ENCODE results near the gene FCGR1A.
"Not testable (repeated sequence)": the region's sequence is repeated elsewhere in the genome, so short reads cannot be mapped to it uniquely, and the experiment has no call there.

FCGR1A gene

GRCh38 chr1:149782600-149782999 is at the start of gene FCGR1A:
TSS of gene FCGR1A (plus strand) at chr1:149782694. CDS start at chr1:149782744, 50 bp downstream.
- not testable (repeated sequence) for H3K4me1 ChIP-seq (ENCODE audit: insufficient read depth, low read length); H3K36me3 ChIP-seq (ENCODE audit: insufficient read depth, low read length); H3K9ac ChIP-seq (ENCODE audit: low read depth, low read length); H3K9me3 ChIP-seq (ENCODE audit: control insufficient read depth, insufficient read depth, low read length)

- not testable (repeated sequence) for H3K9ac ChIP-seq (ENCODE audit: low read depth, low read length); H3K4me1 ChIP-seq (ENCODE audit: insufficient read depth, low read length); H3K9me3 ChIP-seq (ENCODE audit: control insufficient read depth, insufficient read depth, low read length); H3K36me3 ChIP-seq (ENCODE audit: insufficient read depth, low read length)
Observed at GRCh38 chr1:149732781-149733180, 49.7 kb upstream of the FCGR1A start.

- H3K36me3 ChIP-seq (ENCODE audit: insufficient read depth, low read length); H3K9me3 ChIP-seq (ENCODE audit: control insufficient read depth, insufficient read depth, low read length); H3K9ac ChIP-seq (ENCODE audit: low read depth, low read length); H3K4me1 ChIP-seq (ENCODE audit: insufficient read depth, low read length): not testable (repeated sequence)
Observed at GRCh38 chr1:149734692-149735091, 47.8 kb upstream of the FCGR1A start.

GRCh38 chr1:149740148-149740581 is 42.3 kb upstream of the FCGR1A start:
- H3K9me3 ChIP-seq (ENCODE audit: control insufficient read depth, insufficient read depth, low read length); H3K36me3 ChIP-seq (ENCODE audit: insufficient read depth, low read length); H3K4me1 ChIP-seq (ENCODE audit: insufficient read depth, low read length): not testable (repeated sequence)
- H3K9ac ChIP-seq (ENCODE audit: low read depth, low read length) = peak overlapping the region; percentile 67

GRCh38 chr1:149740590-149741230 is 41.8 kb upstream of the FCGR1A start:
- H3K36me3 ChIP-seq (ENCODE audit: insufficient read depth, low read length); H3K4me1 ChIP-seq (ENCODE audit: insufficient read depth, low read length); H3K9me3 ChIP-seq (ENCODE audit: control insufficient read depth, insufficient read depth, low read length): not testable (repeated sequence)
- H3K9ac ChIP-seq (ENCODE audit: low read depth, low read length) = peak overlapping the region; percentile 67

- H3K9ac ChIP-seq (ENCODE audit: low read depth, low read length); H3K36me3 ChIP-seq (ENCODE audit: insufficient read depth, low read length): not testable (repeated sequence)
Observed at GRCh38 chr1:149741914-149742313, 40.6 kb upstream of the FCGR1A start.

GRCh38 chr1:149746463-149747356 is 35.8 kb upstream of the FCGR1A start:
- not testable (repeated sequence) for H3K36me3 ChIP-seq (ENCODE audit: insufficient read depth, low read length); H3K9me3 ChIP-seq (ENCODE audit: control insufficient read depth, insufficient read depth, low read length); H3K4me1 ChIP-seq (ENCODE audit: insufficient read depth, low read length)
- peak overlapping the region; percentile 38; the same call in 1 of the 2 replicates for H3K9ac ChIP-seq (ENCODE audit: low read depth, low read length)

More at GRCh38 chr1:149741914-149742313, 40.6 kb upstream of the FCGR1A start:
- H3K9me3 ChIP-seq (ENCODE audit: control insufficient read depth, insufficient read depth, low read length); H3K4me1 ChIP-seq (ENCODE audit: insufficient read depth, low read length): not testable (repeated sequence)

GRCh38 chr1:149747359-149748143 is 34.9 kb upstream of the FCGR1A start:
- H3K9me3 ChIP-seq (ENCODE audit: control insufficient read depth, insufficient read depth, low read length); H3K36me3 ChIP-seq (ENCODE audit: insufficient read depth, low read length); H3K4me1 ChIP-seq (ENCODE audit: insufficient read depth, low read length): not testable (repeated sequence)
- peak overlapping the region; percentile 57 for H3K9ac ChIP-seq (ENCODE audit: low read depth, low read length)

- H3K9me3 ChIP-seq (ENCODE audit: control insufficient read depth, insufficient read depth, low read length); H3K4me1 ChIP-seq (ENCODE audit: insufficient read depth, low read length); H3K36me3 ChIP-seq (ENCODE audit: insufficient read depth, low read length): not testable (repeated sequence)
- peak overlapping the region; percentile 57 for H3K9ac ChIP-seq (ENCODE audit: low read depth, low read length)
Observed at GRCh38 chr1:149748144-149748500, 34.4 kb upstream of the FCGR1A start.

- not testable (repeated sequence) for H3K4me1 ChIP-seq (ENCODE audit: insufficient read depth, low read length); H3K36me3 ChIP-seq (ENCODE audit: insufficient read depth, low read length); H3K9me3 ChIP-seq (ENCODE audit: control insufficient read depth, insufficient read depth, low read length); H3K9ac ChIP-seq (ENCODE audit: low read depth, low read length)
Observed at GRCh38 chr1:149750562-149750961, 31.9 kb upstream of the FCGR1A start.

GRCh38 chr1:149752186-149752585 is 30.3 kb upstream of the FCGR1A start:
- not testable (repeated sequence) for H3K4me1 ChIP-seq (ENCODE audit: insufficient read depth, low read length); H3K9me3 ChIP-seq (ENCODE audit: control insufficient read depth, insufficient read depth, low read length); H3K36me3 ChIP-seq (ENCODE audit: insufficient read depth, low read length); H3K9ac ChIP-seq (ENCODE audit: low read depth, low read length)

GRCh38 chr1:149753466-149753865 is 29.0 kb upstream of the FCGR1A start:
- H3K9ac ChIP-seq (ENCODE audit: low read depth, low read length) = not testable (repeated sequence)

GRCh38 chr1:149755294-149755693 is 27.2 kb upstream of the FCGR1A start:
- H3K4me1 ChIP-seq (ENCODE audit: insufficient read depth, low read length); H3K9me3 ChIP-seq (ENCODE audit: control insufficient read depth, insufficient read depth, low read length); H3K9ac ChIP-seq (ENCODE audit: low read depth, low read length); H3K36me3 ChIP-seq (ENCODE audit: insufficient read depth, low read length): not testable (repeated sequence)

More at GRCh38 chr1:149753466-149753865, 29.0 kb upstream of the FCGR1A start:
- not testable (repeated sequence) for H3K36me3 ChIP-seq (ENCODE audit: insufficient read depth, low read length); H3K4me1 ChIP-seq (ENCODE audit: insufficient read depth, low read length); H3K9me3 ChIP-seq (ENCODE audit: control insufficient read depth, insufficient read depth, low read length)

GRCh38 chr1:149762294-149762693 is 20.2 kb upstream of the FCGR1A start:
- H3K36me3 ChIP-seq (ENCODE audit: insufficient read depth, low read length); H3K9ac ChIP-seq (ENCODE audit: low read depth, low read length); H3K9me3 ChIP-seq (ENCODE audit: control insufficient read depth, insufficient read depth, low read length); H3K4me1 ChIP-seq (ENCODE audit: insufficient read depth, low read length): not testable (repeated sequence)
